IMR-90 (cell line): ENCODE data around the gene PANX1. TPM values are rescaled to one million over a fixed set of nuclear protein-coding genes. Genes with fewer than 3 reads are reported as not detected.
"Not testable (repeated sequence)": the region's sequence is repeated elsewhere in the genome, so short reads cannot be mapped to it uniquely, and the experiment has no call there.

ENCODE experiments used
- ATAC-seq: fragments of 200-7000 bp; cut with Tn5 transposase; 2 replicates; pipeline ENCODE4 v1.9.1; 2020; ENCODE audit warnings: low read depth, mild to moderate bottlenecking, moderate library complexity
- BruUV-seq: library from RNA; stranded (reverse); fragments of 400-500 nt; replicated peaks from 2 replicates; lab custom pipeline; 2021; lab: Mats Ljungman, UMichigan
- CTCF ChIA-PET: fragments of 300-600 bp; formaldehyde crosslinking; extraction: SDS; loops from one replicate; lab custom pipeline; 2021; ENCODE audit warnings: antibody characterized with exemption; lab: Yijun Ruan, JAX
- POLR2A ChIA-PET: fragments of 300-600 bp; sonication (Branson Sonifier 250); formaldehyde crosslinking; loops from one replicate; lab custom pipeline; 2022; ENCODE audit warnings: antibody characterized with exemption; ENCODE audit not compliant: unreplicated experiment; lab: Charles Lee
- DNase-seq: peaks from one replicate; pipeline ENCODE4 v3.0.0; 2013
- H2AFZ ChIP-seq: replicated peaks from 2 replicates; pipeline ENCODE3; 2013; ENCODE audit warnings: low read length, mild to moderate bottlenecking; ENCODE audit not compliant: poor library complexity
- H2AK5ac ChIP-seq: 2 replicates; pipeline ENCODE4 v1.6.1; 2013; ENCODE audit warnings: low read depth, low read length, inconsistent platforms
- H2AK9ac ChIP-seq: replicated peaks from 2 replicates; pipeline ENCODE3; 2013; ENCODE audit warnings: mild to moderate bottlenecking, low read depth, low read length, moderate library complexity; ENCODE audit not compliant: poor library complexity
- H2BK120ac ChIP-seq: 2 replicates; pipeline ENCODE4 v1.6.1; 2013; ENCODE audit warnings: low read depth, low read length, inconsistent platforms
- H2BK15ac ChIP-seq: 3 replicates; pipeline ENCODE4 v1.6.1; 2013; ENCODE audit warnings: low read depth, low read length, inconsistent platforms
- H2BK20ac ChIP-seq: 2 replicates; pipeline ENCODE4 v1.6.1; 2013; ENCODE audit warnings: low read depth, mild to moderate bottlenecking, inconsistent platforms, low read length, moderate library complexity
- H2BK5ac ChIP-seq: 2 replicates; pipeline ENCODE4 v1.6.1; 2013; ENCODE audit warnings: mild to moderate bottlenecking, low read depth, low read length, inconsistent platforms; ENCODE audit not compliant: poor library complexity, severe bottlenecking
- H3K14ac ChIP-seq: replicated peaks from 2 replicates; pipeline ENCODE4 v1.6.1; 2013; ENCODE audit warnings: low read depth, low read length, inconsistent platforms
- H3K18ac ChIP-seq: 2 replicates; pipeline ENCODE4 v1.6.1; 2013; ENCODE audit warnings: low read depth, low read length, control low read depth
- H3K23ac ChIP-seq: 2 replicates; pipeline ENCODE4 v1.6.1; 2013; ENCODE audit warnings: low read depth, low read length, inconsistent platforms
- H3K27ac ChIP-seq: 2 replicates; pipeline ENCODE4 v1.5.1; 2013; ENCODE audit warnings: mild to moderate bottlenecking, control low read depth, low read length; ENCODE audit not compliant: insufficient read depth
- H3K27me3 ChIP-seq: 2 replicates; pipeline ENCODE4 v1.6.1; 2013; ENCODE audit warnings: low read length; ENCODE audit not compliant: control insufficient read depth, insufficient read depth
- H3K36me3 ChIP-seq: 2 replicates; pipeline ENCODE4 v1.6.1; 2013; ENCODE audit warnings: low read length, mixed read lengths; ENCODE audit not compliant: control insufficient read depth, insufficient read depth
- H3K4ac ChIP-seq: 2 replicates; pipeline ENCODE4 v1.6.1; 2013; ENCODE audit warnings: low read depth, low read length, inconsistent platforms
- H3K4me1 ChIP-seq: 2 replicates; pipeline ENCODE4 v1.6.1; 2013; ENCODE audit warnings: low read length, mixed read lengths; ENCODE audit not compliant: control insufficient read depth, insufficient read depth
- H3K4me2 ChIP-seq: 2 replicates; pipeline ENCODE4 v1.6.1; 2013; ENCODE audit warnings: low read depth, mild to moderate bottlenecking, control low read depth, low read length, moderate library complexity
- H3K4me3 ChIP-seq: 2 replicates; pipeline ENCODE4 v1.5.1; 2013; ENCODE audit warnings: low read depth, mild to moderate bottlenecking, control low read depth, low read length, moderate library complexity; ENCODE audit not compliant: insufficient read depth
- H3K56ac ChIP-seq: 2 replicates; pipeline ENCODE4 v1.6.1; 2013; ENCODE audit warnings: low read length, inconsistent platforms; ENCODE audit not compliant: insufficient read depth; ENCODE audit errors: extremely low read depth
- H3K79me1 ChIP-seq, 2 experiments: 2 replicates each; pipeline ENCODE4 v1.6.1; 2013; ENCODE audit warnings: low read length in 2 of 2, inconsistent platforms in 1 of 2, low read depth in 1 of 2
- H3K9ac ChIP-seq: 2 replicates; pipeline ENCODE4 v1.6.1; 2013; ENCODE audit warnings: low read depth, low read length, control low read depth
- H3K9me1 ChIP-seq: 2 replicates; pipeline ENCODE4 v1.6.1; 2013; ENCODE audit warnings: low read length, inconsistent platforms; ENCODE audit not compliant: insufficient read depth
- H3K9me3 ChIP-seq: 2 replicates; pipeline ENCODE4 v1.6.1; 2013; ENCODE audit warnings: low read length; ENCODE audit not compliant: control insufficient read depth, insufficient read depth
- H4K20me1 ChIP-seq: 2 replicates; pipeline ENCODE4 v1.6.1; 2013; ENCODE audit warnings: low read length, inconsistent platforms; ENCODE audit not compliant: insufficient read depth
- H4K5ac ChIP-seq: 2 replicates; pipeline ENCODE4 v1.6.1; 2013; ENCODE audit warnings: mild to moderate bottlenecking, low read depth, low read length, control low read depth
- H4K8ac ChIP-seq, 2 experiments: 2 replicates each; pipeline ENCODE4 v1.6.1; 2013; ENCODE audit warnings: low read depth in 2 of 2, low read length in 2 of 2, control low read depth in 1 of 2, inconsistent platforms in 1 of 2
- H4K91ac ChIP-seq: 2 replicates; pipeline ENCODE4 v1.6.1; 2013; ENCODE audit warnings: low read depth, low read length, inconsistent platforms; ENCODE audit not compliant: insufficient read depth
- WGBS, 2 experiments: methylation state at CpG; one replicate each; pipeline versions ENCODE4 v1.1.5 to v1.1.7; 2013; ENCODE audit warnings: missing lambda C conversion rate in 2 of 2; ENCODE audit not compliant: insufficient read length in 1 of 2; ENCODE audit errors: extremely low coverage in 2 of 2; 5-methylcytosine and 5-hydroxymethylcytosine counted together
- dilution Hi-C: fragments of 300-500 bp; cut with HindIII; formaldehyde crosslinking; loops from one replicate; pipeline ENCODE4 v1.14.3; 2018; ENCODE audit warnings: low sequenced_read_pairs; ENCODE audit not compliant: unreplicated experiment
- in situ Hi-C: fragments of 300-500 bp; cut with MboI; formaldehyde crosslinking; loops from 3 replicates; pipeline ENCODE4 v1.14.3; 2019; ENCODE audit warnings: low sequenced_read_pairs, inconsistent platforms, mixed read lengths
- intact Hi-C: fragments of 100-400 bp; cut with micrococcal nuclease; formaldehyde crosslinking; loops from 2 replicates; pipeline ENCODE4 v1.10.0; 2022
- polyA plus RNA-seq, 3 experiments: library from polyadenylated mRNA; depleted of rRNA; stranded (reverse); fragments of >200 nt; gene quantifications; 2 replicates each; pipeline ENCODE4 v1.2.3, GENCODE V29; 2012; ENCODE audit warnings: low replicate concordance in 1 of 3
- total RNA-seq: library from RNA; depleted of rRNA; stranded (reverse); fragments of >200 nt; gene quantifications from 2 replicates; pipeline ENCODE4 v1.2.3, GENCODE V29; 2012

PANX1 gene
- total and polyA plus RNA-seq, 2 of the 4 experiments (the other 2 are of a cell fraction) = 29.8 to 70.8 TPM

DNA sequence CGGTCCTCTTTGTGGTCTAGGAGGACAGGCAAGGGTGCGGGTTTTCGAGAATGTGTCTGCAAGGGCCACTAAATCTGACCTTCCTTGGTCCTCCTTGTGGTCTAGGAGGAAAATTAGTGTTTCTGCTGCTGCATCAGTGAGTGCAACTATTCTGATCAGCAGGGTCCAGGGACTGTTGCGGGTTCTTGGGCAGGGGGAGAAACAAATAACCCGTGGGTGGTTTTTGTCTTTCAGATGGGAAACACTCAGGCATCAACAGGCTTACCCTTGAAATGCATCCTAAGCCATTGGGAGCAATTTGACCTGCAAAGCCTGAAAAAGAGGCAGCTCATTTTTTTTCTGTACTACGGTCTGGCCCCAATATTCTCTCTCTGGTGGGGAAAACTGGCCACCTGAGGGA is 9.0 kb upstream of the PANX1 start:
- H3K4ac ChIP-seq, H3K4me3 ChIP-seq, H3K9me1 ChIP-seq, H3K9me3 ChIP-seq, H2AFZ ChIP-seq, H3K23ac ChIP-seq, H3K14ac ChIP-seq, dilution Hi-C loops, DNase-seq, H2BK120ac ChIP-seq, H4K8ac ChIP-seq, H3K27me3 ChIP-seq, ATAC-seq, H2AK9ac ChIP-seq, H2AK5ac ChIP-seq, H4K91ac ChIP-seq, in situ Hi-C loops, H2BK5ac ChIP-seq, H3K56ac ChIP-seq, H3K18ac ChIP-seq, H3K4me2 ChIP-seq, H4K20me1 ChIP-seq, H3K36me3 ChIP-seq, BruUV-seq, H3K27ac ChIP-seq, H3K9ac ChIP-seq, intact Hi-C loops, H2BK15ac ChIP-seq, POLR2A ChIA-PET, H3K4me1 ChIP-seq, H4K5ac ChIP-seq: not testable (repeated sequence)
- CTCF ChIA-PET = interaction anchor here (1.0 kb wide), 1 partner anchor 224 kb away, joined by 4 read pairs; no protein-coding TSS in a partner anchor
- 100% methylated on average over 1 of the region's 6 CpGs; no CpG with 5 or more reads in 1 of the 2 experiments for WGBS, 2 experiments
- 0 out of 2 replicates have a peak overlapping the region, but pooled peaks have one; percentile 26 for H2BK20ac ChIP-seq
- peaks cover 0 to 11% of the 10 kb centered on the region in 2 experiments; a peak in 2 of 4 replicates for H3K79me1 ChIP-seq

DNA sequence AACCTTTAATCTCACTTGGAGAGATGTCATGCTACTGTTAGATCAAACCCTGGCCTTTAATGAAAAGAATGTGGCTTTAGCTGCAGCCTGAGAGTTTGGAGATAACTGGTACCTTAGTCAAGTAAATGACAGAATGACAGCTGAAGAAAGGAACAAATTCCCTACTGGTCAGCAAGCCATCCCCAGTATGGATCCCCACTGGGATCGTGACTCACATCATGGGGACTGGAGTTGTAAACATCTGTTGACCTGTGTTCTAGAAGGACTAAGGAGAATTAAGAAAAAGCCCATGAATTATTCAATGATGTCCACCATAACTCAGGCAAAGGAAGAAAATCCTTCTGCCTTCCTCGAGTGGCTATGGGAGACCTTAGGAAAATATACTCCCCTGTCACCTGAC is 8.1 kb upstream of the PANX1 start:
- H2AK9ac ChIP-seq, in situ Hi-C loops, H2AFZ ChIP-seq, intact Hi-C loops, dilution Hi-C loops, H3K4me2 ChIP-seq, H3K9me3 ChIP-seq, H4K20me1 ChIP-seq, DNase-seq, POLR2A ChIA-PET, H3K36me3 ChIP-seq, H3K4me3 ChIP-seq, BruUV-seq, H3K4me1 ChIP-seq, H3K9me1 ChIP-seq, H3K9ac ChIP-seq, H3K27me3 ChIP-seq, ATAC-seq, CTCF ChIA-PET, H3K27ac ChIP-seq: not testable (repeated sequence)
- peak overlapping the region; percentile 84; the same call in 1 of the 2 replicates for H3K23ac ChIP-seq
- H3K18ac ChIP-seq = peak overlapping the region; percentile 67; the same call in 1 of the 2 replicates
- H2BK5ac ChIP-seq = peak overlapping the region; percentile 89
- peak overlapping the region; percentile 31; the same call in 1 of the 2 replicates for H3K56ac ChIP-seq
- H4K5ac ChIP-seq = peak overlapping the region; percentile 16; the same call in 1 of the 2 replicates
- peaks cover 0 to 11% of the 10 kb centered on the region in 2 experiments; a peak in 2 of 4 replicates for H3K79me1 ChIP-seq
- peak overlapping the region in 1 of 2 experiments; percentile 59; a peak in 2 of 4 replicates for H4K8ac ChIP-seq
- H3K14ac ChIP-seq = peak overlapping the region; percentile 68; the same call in 1 of the 2 replicates
- peak overlapping the region; percentile 70 for H4K91ac ChIP-seq
- H3K4ac ChIP-seq = peak overlapping the region; percentile 87
- peak overlapping the region; percentile 74 for H2BK120ac ChIP-seq
- H2BK15ac ChIP-seq = peak overlapping the region; percentile 30; the same call in 2 of the 3 replicates
- no CpG with 5 or more reads among the region's 2 CpGs for WGBS, 2 experiments
- H2AK5ac ChIP-seq = peak overlapping the region; percentile 65
- peak overlapping the region; percentile 34; the same call in 1 of the 2 replicates for H2BK20ac ChIP-seq
